ENCODE data around the gene MARK1.

The MARK1 gene

GRCh38 chr1:220491891-220492290 is 36.0 kb upstream of the MARK1 start:
- no peak for DNase-seq (ENCODE audit: low spot score)
- TF ChIP-seq CTCF (IDR thresholded peaks at IDR 0.05; ENCODE audit: extremely low read depth, insufficient read depth, missing control alignments) = no peak
- in situ Hi-C loops (cut with MboI; ENCODE audit: low pct_unique_long_range_greater_than_20kb, low sequenced_read_pairs, unreplicated experiment) = no loop called here

GRCh38 chr1:220497220-220497947 is 30.6 kb upstream of the MARK1 start:
- in situ Hi-C loops (cut with MboI; ENCODE audit: low pct_unique_long_range_greater_than_20kb, low sequenced_read_pairs, unreplicated experiment) = no loop called here
- no peak for TF ChIP-seq CTCF (IDR thresholded peaks at IDR 0.05; ENCODE audit: extremely low read depth, insufficient read depth, missing control alignments)
- no peak for DNase-seq (ENCODE audit: low spot score)

- in situ Hi-C loops (cut with MboI; ENCODE audit: low pct_unique_long_range_greater_than_20kb, low sequenced_read_pairs, unreplicated experiment) = no loop called here
- DNase-seq (ENCODE audit: low spot score) = no peak
- TF ChIP-seq CTCF (IDR thresholded peaks at IDR 0.05; ENCODE audit: extremely low read depth, insufficient read depth, missing control alignments) = no peak
Observed at GRCh38 chr1:220498188-220498587, 29.7 kb upstream of the MARK1 start.

- no peak for DNase-seq (ENCODE audit: low spot score)
- TF ChIP-seq CTCF (IDR thresholded peaks at IDR 0.05; ENCODE audit: extremely low read depth, insufficient read depth, missing control alignments) = no peak
- in situ Hi-C loops (cut with MboI; ENCODE audit: low pct_unique_long_range_greater_than_20kb, low sequenced_read_pairs, unreplicated experiment) = no loop called here
Observed at GRCh38 chr1:220500372-220500771, 27.6 kb upstream of the MARK1 start.

GRCh38 chr1:220504329-220504728 is 23.6 kb upstream of the MARK1 start:
- no peak for TF ChIP-seq CTCF (IDR thresholded peaks at IDR 0.05; ENCODE audit: extremely low read depth, insufficient read depth, missing control alignments)
- in situ Hi-C loops (cut with MboI; ENCODE audit: low pct_unique_long_range_greater_than_20kb, low sequenced_read_pairs, unreplicated experiment) = no loop called here
- no peak for DNase-seq (ENCODE audit: low spot score)

- DNase-seq (ENCODE audit: low spot score) = no peak
- no peak for TF ChIP-seq CTCF (IDR thresholded peaks at IDR 0.05; ENCODE audit: extremely low read depth, insufficient read depth, missing control alignments)
- in situ Hi-C loops (cut with MboI; ENCODE audit: low pct_unique_long_range_greater_than_20kb, low sequenced_read_pairs, unreplicated experiment) = no loop called here
Observed at GRCh38 chr1:220507085-220507484, 20.9 kb upstream of the MARK1 start.

Measured in GM13977 (cell line).